CD4-positive, alpha-beta T cell treated with Interleukin-21 for 1 hour (primary cell): ENCODE measurements around the gene RRBP1.

Experiments used
- DNase-seq: peaks from one replicate; pipeline ENCODE4 v3.0.0-alpha.2; 2020

Gene RRBP1

DNA sequence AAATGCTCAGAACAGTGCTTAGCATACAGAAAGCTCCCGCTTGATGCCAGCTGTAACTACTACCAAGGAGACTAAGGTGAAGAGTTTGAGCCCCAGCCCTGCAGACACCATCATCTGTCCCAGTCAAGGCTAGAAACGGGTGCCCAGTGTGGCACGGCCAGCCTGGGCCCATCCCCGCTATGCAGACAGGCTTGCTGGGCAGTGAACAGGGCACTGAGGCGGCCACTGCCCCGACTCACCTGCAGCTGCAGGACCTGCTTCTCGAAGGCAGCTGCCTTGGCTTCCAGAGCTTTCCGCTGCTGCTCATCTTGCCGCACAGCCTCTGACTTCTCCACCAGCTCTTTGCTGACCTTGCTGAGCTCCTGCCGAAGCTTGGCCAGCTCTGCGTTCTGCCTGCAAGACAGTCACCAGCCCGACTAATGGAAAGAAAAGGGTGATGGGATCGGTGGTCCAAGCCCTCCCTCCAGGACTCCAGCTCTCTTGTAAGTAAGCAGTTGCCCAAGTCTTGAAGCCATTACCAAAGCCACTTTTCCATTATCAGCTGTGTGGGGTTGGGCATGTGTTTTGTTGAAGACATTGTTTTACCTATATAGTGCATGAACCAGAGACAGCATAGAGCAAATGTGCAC is 48.7 kb downstream of the RRBP1 start:
- no peak for DNase-seq

GRCh38 chr20:17631576-17632319 is 50.3 kb downstream of the RRBP1 start:
- no peak for DNase-seq

- no peak for DNase-seq
These were observed 51.2 kb downstream of the RRBP1 start for GRCh38 chr20:17630806-17631195.

- no peak for DNase-seq
These were observed 51.8 kb downstream of the RRBP1 start for GRCh38 chr20:17630151-17630805.

DNA sequence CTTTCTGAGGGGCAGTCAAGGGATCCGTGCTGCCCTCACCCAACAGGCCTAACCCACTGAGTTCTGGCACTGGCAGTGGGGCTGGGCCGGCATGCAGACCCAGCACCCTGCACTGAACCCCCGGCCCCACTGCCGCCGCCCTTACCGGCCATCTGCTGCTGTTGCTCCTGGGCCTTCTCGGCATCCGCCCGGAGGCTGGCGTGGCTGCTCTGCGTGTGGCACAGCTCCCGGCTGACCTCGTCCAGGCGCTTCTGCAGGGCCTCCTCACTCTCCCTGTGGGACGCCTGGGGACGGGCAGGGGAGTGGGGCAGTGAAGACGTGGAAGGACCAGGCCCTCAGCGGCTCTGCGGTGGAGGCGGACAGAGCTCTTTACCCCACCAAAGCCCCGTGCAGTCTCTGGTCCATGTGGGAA is 52.4 kb downstream of the RRBP1 start:
- DNase-seq, result no peak

DNA sequence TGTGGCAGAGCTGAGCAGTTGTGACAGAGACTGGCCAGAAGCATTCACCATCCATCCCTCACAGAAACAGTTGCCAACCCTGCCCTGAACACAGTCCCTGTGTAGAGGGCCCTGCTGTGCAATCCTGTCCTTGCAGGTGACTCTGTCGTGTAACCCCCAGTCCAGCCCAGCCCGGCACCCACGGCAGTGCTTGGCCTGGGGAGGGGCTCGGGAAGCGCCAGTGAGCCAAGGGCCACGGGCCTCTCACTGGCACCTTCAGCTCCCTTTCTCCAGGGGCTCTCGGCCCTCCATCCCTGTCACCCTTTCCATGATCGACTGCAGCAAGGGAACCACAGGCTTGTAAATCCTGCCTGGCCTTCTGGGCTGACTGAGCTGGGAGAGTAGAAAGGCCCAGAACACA is 53.0 kb downstream of the RRBP1 start:
- no peak for DNase-seq

DNA sequence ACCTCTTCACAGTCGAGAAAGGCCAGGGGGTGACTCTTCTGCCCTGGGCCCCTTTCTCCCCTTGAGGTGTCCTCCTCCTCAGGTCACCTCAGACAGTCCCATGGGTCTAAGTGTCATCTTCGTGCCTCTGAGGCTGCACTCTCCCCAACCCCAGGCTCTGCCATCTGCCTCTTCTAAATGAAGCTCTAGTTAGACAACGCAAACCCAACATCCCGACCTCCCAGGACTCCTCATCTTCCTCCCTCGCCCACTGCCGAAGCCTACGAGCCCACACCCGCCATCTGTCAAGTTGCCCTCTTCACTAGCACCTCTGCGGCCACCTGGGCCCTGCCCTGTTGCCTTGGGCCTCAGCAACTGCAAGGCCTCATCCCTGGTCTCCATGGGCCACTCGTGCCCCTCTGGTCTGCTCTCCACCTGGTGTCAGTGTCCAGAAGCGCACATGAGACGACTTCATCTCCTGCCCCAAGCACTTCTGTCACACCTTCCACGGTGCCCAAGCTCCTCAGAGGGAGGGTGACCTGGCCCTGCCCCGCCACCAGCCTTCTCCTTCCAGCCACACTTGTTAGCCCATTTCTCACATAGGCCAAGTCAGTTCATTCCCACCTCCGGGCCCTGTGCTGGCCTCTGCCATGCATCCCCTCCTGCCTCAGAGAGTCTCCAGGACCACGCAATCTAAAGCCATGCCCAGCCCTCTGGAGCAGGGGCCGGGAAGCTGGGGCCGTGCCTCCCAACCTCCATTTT is 53.8 kb downstream of the RRBP1 start:
- no peak for DNase-seq

GRCh38 chr20:17627101-17627955 is 54.7 kb downstream of the RRBP1 start:
- DNase-seq, result no peak

GRCh38 chr20:17626217-17627007 is 55.6 kb downstream of the RRBP1 start:
- no peak for DNase-seq

- no peak for DNase-seq
These were observed 56.6 kb downstream of the RRBP1 start for GRCh38 chr20:17625246-17626051.

- DNase-seq, result no peak
These were observed 57.3 kb downstream of the RRBP1 start for GRCh38 chr20:17624551-17625245.

GRCh38 chr20:17624070-17624469 is 58.0 kb downstream of the RRBP1 start:
- no peak for DNase-seq

GRCh38 chr20:17622851-17623508 is 59.1 kb downstream of the RRBP1 start:
- no peak for DNase-seq

GRCh38 chr20:17622086-17622850 is 59.8 kb downstream of the RRBP1 start:
- DNase-seq, result no peak

- DNase-seq, result no peak
These were observed 60.6 kb downstream of the RRBP1 start for GRCh38 chr20:17621229-17621968.

DNA sequence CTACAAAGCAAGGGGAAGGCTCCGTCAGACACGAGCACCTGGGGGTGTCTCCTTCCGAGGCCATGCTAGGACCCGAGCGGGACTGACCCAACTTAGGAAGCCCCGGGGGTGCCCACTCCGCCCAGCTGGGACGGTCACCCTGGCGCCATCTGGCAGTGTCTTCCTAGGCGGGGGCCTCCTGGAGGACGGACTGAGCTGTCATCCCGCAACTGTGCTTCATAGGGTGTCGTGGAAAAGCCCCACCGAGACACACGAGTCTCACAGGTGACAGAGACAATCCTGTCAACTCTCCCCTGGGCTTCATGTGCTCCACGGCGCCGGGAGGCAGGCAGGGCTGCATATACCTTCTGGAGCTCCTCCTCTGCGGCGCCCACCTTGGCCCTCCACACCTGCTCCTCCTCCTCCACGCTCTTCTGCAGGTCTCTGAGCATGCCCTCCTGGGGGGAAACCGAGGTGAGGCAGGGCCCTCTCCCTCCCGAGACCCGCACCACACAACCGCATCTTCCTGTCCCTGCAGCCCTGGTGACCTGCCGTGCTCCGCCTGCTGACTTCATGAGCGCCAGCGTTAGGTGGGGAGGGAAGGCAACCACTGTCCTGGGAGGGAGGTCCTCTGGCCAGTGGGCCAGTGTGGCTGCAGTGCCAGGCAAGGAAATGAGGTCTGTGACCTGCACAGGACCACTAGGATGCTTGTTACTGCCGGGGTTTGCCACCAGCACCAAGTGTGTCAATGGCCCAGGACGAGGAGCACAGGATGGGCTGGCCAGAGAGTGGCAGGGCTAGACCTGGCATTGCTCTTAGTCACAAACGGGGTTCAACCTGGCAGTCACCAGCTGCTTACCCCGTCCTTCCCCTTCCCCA is 61.4 kb downstream of the RRBP1 start:
- DNase-seq, result no peak
